ENCODE measurements around the gene ABCE1.

GRCh38 chr4:145178740-145179280 is 80.7 kb downstream of the ABCE1 start:
- TF ChIP-seq CTCF (IDR thresholded peaks at IDR 0.05) (no peak), POLR2A (IDR thresholded peaks at IDR 0.05; ENCODE audit: low read depth) (no peak), POLR2AphosphoS5 (IDR thresholded peaks at IDR 0.05) (no peak), EP300 (IDR thresholded peaks at IDR 0.05) (no peak)

All from esophagus muscularis mucosa (tissue), 4 donors.